Astrocyte (in vitro differentiated cells and primary cell): Measurements from ENCODE around the gene HBZ. TPM values are rescaled to one million over a fixed set of nuclear protein-coding genes. Genes with fewer than 3 reads are reported as not detected.

Experiments
- DNase-seq: peaks from one replicate; pipeline ENCODE4 v3.0.0-alpha.2; 2010; ENCODE audit warnings: low read depth
- FAIRE-seq: peaks from 2 replicates; lab custom pipeline; 2011; peaks lifted over from hg19 to GRCh38; lab: Jason Lieb, UNC
- H2AFZ ChIP-seq: 2 replicates; pipeline ENCODE4 v1.6.0; 2012; ENCODE audit warnings: low read depth, low read length, inconsistent platforms
- H3K27ac ChIP-seq: 2 replicates; pipeline ENCODE4 v1.5.1; 2011; ENCODE audit warnings: low read depth, low read length, inconsistent platforms
- H3K27me3 ChIP-seq: 2 replicates; pipeline ENCODE4 v1.6.0; 2011; ENCODE audit warnings: low read length, inconsistent platforms; ENCODE audit not compliant: insufficient read depth
- H3K36me3 ChIP-seq: 2 replicates; pipeline ENCODE4 v1.5.1; 2011; ENCODE audit warnings: low read length, inconsistent platforms; ENCODE audit not compliant: insufficient read depth
- H3K4me1 ChIP-seq: 2 replicates; pipeline ENCODE4 v1.5.1; 2011; ENCODE audit warnings: low read length, inconsistent platforms; ENCODE audit not compliant: insufficient read depth
- H3K4me2 ChIP-seq: 2 replicates; pipeline ENCODE4 v1.6.0; 2012; ENCODE audit warnings: low read length, inconsistent platforms
- H3K4me3 ChIP-seq: 2 replicates; pipeline ENCODE4 v1.5.1; 2011; ENCODE audit warnings: low read depth, mild to moderate bottlenecking, low read length, inconsistent platforms; ENCODE audit not compliant: insufficient read depth
- H3K79me2 ChIP-seq: 2 replicates; pipeline ENCODE4 v1.6.0; 2012; ENCODE audit warnings: mild to moderate bottlenecking, low read length, inconsistent platforms; ENCODE audit not compliant: insufficient read depth
- H3K9ac ChIP-seq: 2 replicates; pipeline ENCODE4 v1.6.0; 2012; ENCODE audit warnings: mild to moderate bottlenecking, low read length, inconsistent platforms
- H3K9me3 ChIP-seq: 2 replicates; pipeline ENCODE4 v1.5.1; 2012; ENCODE audit warnings: low read depth, mild to moderate bottlenecking, low read length, inconsistent platforms; ENCODE audit not compliant: insufficient read depth
- H4K20me1 ChIP-seq: 2 replicates; pipeline ENCODE4 v1.6.0; 2012; ENCODE audit warnings: low read length, inconsistent platforms; ENCODE audit not compliant: insufficient read depth
- H3K27ac Mint-ChIP-seq: one replicate; pipeline ENCODE4 v1.8.0; 2021; ENCODE audit warnings: mild to moderate bottlenecking, mixed read lengths; ENCODE audit not compliant: unreplicated experiment
- H3K27me3 Mint-ChIP-seq: one replicate; pipeline ENCODE4 v1.8.0; 2021; ENCODE audit warnings: low read depth, mixed read lengths; ENCODE audit not compliant: unreplicated experiment
- H3K36me3 Mint-ChIP-seq: one replicate; pipeline ENCODE4 v1.8.0; 2021; ENCODE audit warnings: low read depth, mixed read lengths; ENCODE audit not compliant: unreplicated experiment
- H3K4me1 Mint-ChIP-seq: one replicate; pipeline ENCODE4 v1.8.0; 2021; ENCODE audit warnings: low read depth, mixed read lengths; ENCODE audit not compliant: unreplicated experiment
- H3K4me3 Mint-ChIP-seq: one replicate; pipeline ENCODE4 v1.8.0; 2021; ENCODE audit warnings: mild to moderate bottlenecking, moderate library complexity, mixed read lengths; ENCODE audit not compliant: unreplicated experiment
- H3K9me3 Mint-ChIP-seq: one replicate; pipeline ENCODE4 v1.8.0; 2021; ENCODE audit warnings: mild to moderate bottlenecking, mixed read lengths; ENCODE audit not compliant: unreplicated experiment
- EZH2 ChIP-seq: IDR thresholded peaks from 2 replicates; pipeline ENCODE4 v1.6.1; 2012; ENCODE audit warnings: mild to moderate bottlenecking, low read length, inconsistent platforms; ENCODE audit not compliant: insufficient read depth
- total RNA-seq: library from RNA; stranded (reverse); gene quantifications from 2 replicates; pipeline ENCODE4 v1.2.1, GENCODE V29; 2021
- TF ChIP-seq, protein P1 (sequence below): IDR thresholded peaks from 2 replicates; pipeline ENCODE4 v1.5.1; 2011; ENCODE audit warnings: low read depth, mild to moderate bottlenecking, inconsistent platforms, low read length, moderate library complexity; ENCODE audit not compliant: insufficient read depth

HBZ gene
- total RNA-seq, 1 donor from 2014 or later, result not detected

- FAIRE-seq (no peak), DNase-seq (no peak)
- Mint-ChIP-seq H3K4me1 (peaks cover 13% of the 10 kb centered on the region), H3K9me3 (no peaks in the 10 kb centered on the region), H3K4me3 (no peak overlapping the region), H3K27me3 (peaks cover 5% of the 10 kb centered on the region), H3K36me3 (no peaks in the 10 kb centered on the region), H3K27ac (no peak overlapping the region)
- Histone ChIP-seq H3K79me2 (peaks cover 25% of the 10 kb centered on the region), H3K4me3 (no peak overlapping the region), H3K27ac (no peak overlapping the region), H4K20me1 (no peaks in the 10 kb centered on the region), H2AFZ (no peak overlapping the region), H3K9ac (no peak overlapping the region), H3K9me3 (no peaks in the 10 kb centered on the region), H3K36me3 (no peaks in the 10 kb centered on the region), H3K4me2 (no peak overlapping the region), H3K27me3 (no peaks in the 10 kb centered on the region), H3K4me1 (no peaks in the 10 kb centered on the region)
- TF ChIP-seq, protein P1, sequence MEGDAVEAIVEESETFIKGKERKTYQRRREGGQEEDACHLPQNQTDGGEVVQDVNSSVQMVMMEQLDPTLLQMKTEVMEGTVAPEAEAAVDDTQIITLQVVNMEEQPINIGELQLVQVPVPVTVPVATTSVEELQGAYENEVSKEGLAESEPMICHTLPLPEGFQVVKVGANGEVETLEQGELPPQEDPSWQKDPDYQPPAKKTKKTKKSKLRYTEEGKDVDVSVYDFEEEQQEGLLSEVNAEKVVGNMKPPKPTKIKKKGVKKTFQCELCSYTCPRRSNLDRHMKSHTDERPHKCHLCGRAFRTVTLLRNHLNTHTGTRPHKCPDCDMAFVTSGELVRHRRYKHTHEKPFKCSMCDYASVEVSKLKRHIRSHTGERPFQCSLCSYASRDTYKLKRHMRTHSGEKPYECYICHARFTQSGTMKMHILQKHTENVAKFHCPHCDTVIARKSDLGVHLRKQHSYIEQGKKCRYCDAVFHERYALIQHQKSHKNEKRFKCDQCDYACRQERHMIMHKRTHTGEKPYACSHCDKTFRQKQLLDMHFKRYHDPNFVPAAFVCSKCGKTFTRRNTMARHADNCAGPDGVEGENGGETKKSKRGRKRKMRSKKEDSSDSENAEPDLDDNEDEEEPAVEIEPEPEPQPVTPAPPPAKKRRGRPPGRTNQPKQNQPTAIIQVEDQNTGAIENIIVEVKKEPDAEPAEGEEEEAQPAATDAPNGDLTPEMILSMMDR, result no peak
- no peak for TF ChIP-seq EZH2
These were observed 12.1 kb upstream of the HBZ start for GRCh38 chr16:140175-140857.

- no peak overlapping the region for H3K27ac ChIP-seq
- H3K4me3 ChIP-seq, result no peak overlapping the region
- peaks cover 3% of the 10 kb centered on the region for H3K27me3 ChIP-seq
- Mint-ChIP-seq H3K9me3 (no peaks in the 10 kb centered on the region), H3K4me3 (no peak overlapping the region), H3K36me3 (no peaks in the 10 kb centered on the region), H3K27ac (no peak overlapping the region), H3K4me1 (peaks cover 13% of the 10 kb centered on the region), H3K27me3 (peaks cover 11% of the 10 kb centered on the region)
- no peak for TF ChIP-seq EZH2
- TF ChIP-seq, protein P1, result no peak
- no peaks in the 10 kb centered on the region for H4K20me1 ChIP-seq
- H3K4me1 ChIP-seq, result no peaks in the 10 kb centered on the region
- no peak overlapping the region for H2AFZ ChIP-seq
- H3K9ac ChIP-seq, result no peak overlapping the region
- H3K4me2 ChIP-seq, result no peak overlapping the region
- H3K79me2 ChIP-seq, result peaks cover 6% of the 10 kb centered on the region
- H3K36me3 ChIP-seq, result no peaks in the 10 kb centered on the region
- H3K9me3 ChIP-seq, result no peaks in the 10 kb centered on the region
- no peak for DNase-seq
- no peak for FAIRE-seq
These were observed 10.0 kb upstream of the HBZ start for GRCh38 chr16:142405-142967.

GRCh38 chr16:143047-143446, 9.4 kb upstream of the HBZ start:
- Histone ChIP-seq H3K9ac (no peak overlapping the region), H3K4me2 (no peak overlapping the region), H3K36me3 (no peaks in the 10 kb centered on the region), H3K79me2 (peaks cover under 1% of the 10 kb centered on the region), H3K4me1 (no peaks in the 10 kb centered on the region), H2AFZ (no peak overlapping the region), H3K27me3 (peaks cover 3% of the 10 kb centered on the region), H3K4me3 (no peak overlapping the region), H3K9me3 (no peaks in the 10 kb centered on the region), H3K27ac (no peak overlapping the region), H4K20me1 (no peaks in the 10 kb centered on the region)
- Mint-ChIP-seq H3K36me3 (no peaks in the 10 kb centered on the region), H3K4me3 (peak overlapping the region; percentile 40), H3K27me3 (peaks cover 11% of the 10 kb centered on the region), H3K9me3 (no peaks in the 10 kb centered on the region), H3K27ac (peak overlapping the region; percentile 26), H3K4me1 (peaks cover 13% of the 10 kb centered on the region)
- DNase-seq, result no peak
- no peak for FAIRE-seq
- TF ChIP-seq EZH2, result no peak
- TF ChIP-seq, protein P1, result no peak
